ENCODE measurements around the gene PON2. TPM values are rescaled to one million over a fixed set of nuclear protein-coding genes. Genes with fewer than 3 reads are reported as not detected.

The PON2 gene
- total and polyA plus RNA-seq, 10 of the 15 experiments (the other 5 are each of a cell fraction or from before 2014, with no cell fraction given): 22.9 to 127 (median 46.1) TPM

DNA sequence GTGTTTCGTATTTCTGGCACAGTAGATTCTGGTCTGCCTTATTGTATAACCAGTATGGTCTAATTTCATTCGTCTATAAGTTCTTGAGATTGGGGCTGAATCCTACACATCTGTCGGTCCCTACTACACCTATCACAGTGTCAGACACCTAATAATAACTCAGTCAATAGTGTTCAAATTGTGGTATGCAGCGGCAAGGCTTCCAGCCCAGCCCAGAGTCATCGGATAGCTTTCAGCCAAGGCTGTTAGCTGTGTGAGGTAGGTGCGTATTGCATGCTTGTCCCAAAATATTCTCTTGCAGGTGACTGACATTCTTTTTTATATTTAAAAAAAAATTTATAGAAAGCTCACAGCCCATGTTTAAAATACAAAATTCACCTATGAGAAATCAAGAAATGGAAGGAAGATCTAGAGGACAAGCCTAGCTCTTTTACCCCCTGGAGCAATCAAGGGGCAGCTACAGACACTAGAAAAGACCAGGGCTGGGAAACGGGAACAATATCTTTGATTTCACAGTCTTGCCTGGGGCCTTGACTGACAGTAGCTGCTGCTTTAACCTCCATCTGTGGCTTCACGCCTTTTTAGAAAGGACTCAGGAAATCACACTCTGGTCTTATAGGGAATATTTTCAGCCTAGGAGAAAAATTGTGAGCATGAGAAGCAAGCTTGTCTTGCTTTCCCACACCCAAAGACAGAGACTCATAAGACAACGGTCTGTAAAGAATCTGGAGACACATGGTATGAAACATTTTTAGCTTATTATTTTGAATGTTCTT, 41.4 kb upstream of the PON2 start:
- no TSS peak for BruUV-seq (replicated peaks)
- Histone ChIP-seq H3K4me2 (ENCODE audit: control insufficient read depth, insufficient read depth) (no peak overlapping the region), H2AFZ (ENCODE audit: control insufficient read depth, low read depth, low read length) (peak overlapping the region; percentile 20; the same call in 1 of the 2 replicates), H3K27me3 (replicated peaks in 1 of 2; ENCODE audit: control insufficient read depth in 2 of 2, insufficient read depth in 2 of 2, low read length in 1 of 2) (no peaks in the 10 kb centered on the region), H3K4me3 (no peak overlapping the region), H3K9me3 (replicated peaks; ENCODE audit: control insufficient read depth, insufficient read depth, low read length) (no peaks in the 10 kb centered on the region), H3K79me2 (ENCODE audit: control insufficient read depth, insufficient read depth, low read length) (no peaks in the 10 kb centered on the region), H3K36me3 (ENCODE audit: control insufficient read depth in 2 of 2, insufficient read depth in 2 of 2, low read length in 1 of 2) (no peaks in the 10 kb centered on the region), H3K9ac (ENCODE audit: control insufficient read depth, insufficient read depth, low read length) (no peak overlapping the region), H3K4me1 (ENCODE audit: control insufficient read depth, insufficient read depth, low read length) (peaks cover 4% of the 10 kb centered on the region), H4K20me1 (ENCODE audit: control insufficient read depth, insufficient read depth) (no peaks in the 10 kb centered on the region), H3K27ac (ENCODE audit: control insufficient read depth, insufficient read depth) (no peak overlapping the region)
- RAD21 ChIA-PET (ENCODE audit: unreplicated experiment): interaction anchor here (0.6 to 5.7 kb wide), 67 partner anchors 9 to 1078 kb away, joined by 3 to 52 read pairs (median 8); partner anchors contain the start of genes ASB4, PON1, PON2 and PON3
- intact Hi-C loops (cut with micrococcal nuclease; ENCODE audit: unreplicated experiment) (loop anchor here (5.0 to 10.0 kb wide), 2 partner anchors 159 to 821 kb away; partner anchors contain the start of gene SGCE), in situ Hi-C loops (cut with MboI) (loop anchor here (5.0 to 10.0 kb wide), 2 partner anchors 281 to 1024 kb away; no protein-coding TSS in a partner anchor)
- CTCF ChIA-PET: interaction anchor here (0.5 to 11.4 kb wide), 79 partner anchors 8 to 1031 kb away, joined by 3 to 136 read pairs (median 5); partner anchors contain the start of genes ASB4, PON2 and PON3
- POLR2A ChIA-PET: interaction anchor here (0.6 to 1.7 kb wide), 8 partner anchors 9 to 74 kb away, joined by 3 to 6 read pairs (median 4); partner anchors contain the start of gene PON2
- FAIRE-seq: no peak
- DNase-seq (ENCODE audit: low read depth, low spot score): no peak
- TF ChIP-seq ATF7 (IDR thresholded peaks at IDR 0.05; ENCODE audit: low read depth) (no peak), TCF12 (IDR thresholded peaks at IDR 0.05; ENCODE audit: low read depth, low read length) (no peak), CBX5 (IDR thresholded peaks at IDR 0.05; ENCODE audit: low read depth) (no peak), KDM1A (IDR thresholded peaks at IDR 0.05; ENCODE audit: borderline replicate concordance) (no peak), HDAC6 (IDR thresholded peaks at IDR 0.05; ENCODE audit: unreplicated experiment) (no peak), NRF1 (conservative IDR thresholded peaks at IDR 0.05; ENCODE audit: low read depth, low read length) (no peak), TCF3 (IDR thresholded peaks at IDR 0.05; ENCODE audit: borderline replicate concordance, insufficient read depth, low read depth, low read length) (no peak), DPF2 (IDR thresholded peaks at IDR 0.05) (no peak), NFIC (IDR thresholded peaks at IDR 0.05; ENCODE audit: low read depth, low read length) (no peak), WRNIP1 (IDR thresholded peaks at IDR 0.05; ENCODE audit: borderline replicate concordance, low read depth, low read length) (no peak), CBFB (IDR thresholded peaks at IDR 0.05; ENCODE audit: low read depth) (no peak), IKZF1 (conservative IDR thresholded peaks at IDR 0.05) (peak; percentile 31; the same call in 1 of the 2 replicates), HDGF (IDR thresholded peaks at IDR 0.05) (no peak)
- TF ChIP-seq, protein P1, sequence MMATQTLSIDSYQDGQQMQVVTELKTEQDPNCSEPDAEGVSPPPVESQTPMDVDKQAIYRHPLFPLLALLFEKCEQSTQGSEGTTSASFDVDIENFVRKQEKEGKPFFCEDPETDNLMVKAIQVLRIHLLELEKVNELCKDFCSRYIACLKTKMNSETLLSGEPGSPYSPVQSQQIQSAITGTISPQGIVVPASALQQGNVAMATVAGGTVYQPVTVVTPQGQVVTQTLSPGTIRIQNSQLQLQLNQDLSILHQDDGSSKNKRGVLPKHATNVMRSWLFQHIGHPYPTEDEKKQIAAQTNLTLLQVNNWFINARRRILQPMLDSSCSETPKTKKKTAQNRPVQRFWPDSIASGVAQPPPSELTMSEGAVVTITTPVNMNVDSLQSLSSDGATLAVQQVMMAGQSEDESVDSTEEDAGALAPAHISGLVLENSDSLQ (IDR thresholded peaks at IDR 0.05): 0 out of 2 replicates have a peak, but pooled peaks have one; percentile 13
- TF ChIP-seq, protein P2, sequence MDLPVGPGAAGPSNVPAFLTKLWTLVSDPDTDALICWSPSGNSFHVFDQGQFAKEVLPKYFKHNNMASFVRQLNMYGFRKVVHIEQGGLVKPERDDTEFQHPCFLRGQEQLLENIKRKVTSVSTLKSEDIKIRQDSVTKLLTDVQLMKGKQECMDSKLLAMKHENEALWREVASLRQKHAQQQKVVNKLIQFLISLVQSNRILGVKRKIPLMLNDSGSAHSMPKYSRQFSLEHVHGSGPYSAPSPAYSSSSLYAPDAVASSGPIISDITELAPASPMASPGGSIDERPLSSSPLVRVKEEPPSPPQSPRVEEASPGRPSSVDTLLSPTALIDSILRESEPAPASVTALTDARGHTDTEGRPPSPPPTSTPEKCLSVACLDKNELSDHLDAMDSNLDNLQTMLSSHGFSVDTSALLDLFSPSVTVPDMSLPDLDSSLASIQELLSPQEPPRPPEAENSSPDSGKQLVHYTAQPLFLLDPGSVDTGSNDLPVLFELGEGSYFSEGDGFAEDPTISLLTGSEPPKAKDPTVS (IDR thresholded peaks at IDR 0.05; ENCODE audit: low read depth, low read length): no peak
- SMC1A ChIA-PET (ENCODE audit: uncharacterized antibody, unreplicated experiment): interaction anchor here (0.6 to 14.9 kb wide), 78 partner anchors 10 to 1495 kb away, joined by 3 to 203 read pairs (median 6); partner anchors contain the start of genes ASB4, PON2 and PON3
- 65% methylated on average over 9 of the region's 9 CpGs for WGBS (ENCODE audit: insufficient coverage, insufficient replicate concordance, low lambda C conversion rate, missing lambda C conversion rate)
- no peak for ATAC-seq
